IPS-18c (cell line): ENCODE results near the gene UBL4A.

Experiments
- H3K4me3 ChIP-seq: 2 replicates; pipeline ENCODE4 v1.7.0; 2013; ENCODE audit warnings: low read depth, mild to moderate bottlenecking, low read length, moderate library complexity; ENCODE audit not compliant: insufficient read depth
- H3K9me3 ChIP-seq: one replicate; pipeline ENCODE4 v1.6.1; 2013; ENCODE audit warnings: mild to moderate bottlenecking, low read length, moderate library complexity; ENCODE audit not compliant: control insufficient read depth, insufficient read depth

Gene UBL4A

GRCh38 chrX:154458116-154458953 is 28.1 kb downstream of the UBL4A start, which contains the start of gene PLXNA3:
TSS of gene PLXNA3 (plus strand) at chrX:154458281. CDS start at chrX:154460184, 1,903 bp downstream.
- peak within 1 kb of the TSS; percentile 53 for H3K4me3 ChIP-seq
- H3K9me3 ChIP-seq, result peaks cover 21% of the 10 kb centered on the region

- peaks cover 20% of the 10 kb centered on the region for H3K9me3 ChIP-seq
- peak overlapping the region; percentile 20; the same call in 1 of the 2 replicates for H3K4me3 ChIP-seq
Measured at GRCh38 chrX:154457491-154458115, 28.8 kb downstream of the UBL4A start.

GRCh38 chrX:154452823-154453222 is 33.6 kb downstream of the UBL4A start:
- peaks cover 26% of the 10 kb centered on the region for H3K9me3 ChIP-seq
- no peak overlapping the region for H3K4me3 ChIP-seq

- Histone ChIP-seq H3K4me3 (no peak overlapping the region), H3K9me3 (peaks cover 17% of the 10 kb centered on the region)
Measured at GRCh38 chrX:154450312-154450711, 36.1 kb downstream of the UBL4A start.

- no peak overlapping the region for H3K4me3 ChIP-seq
- peaks cover 12% of the 10 kb centered on the region for H3K9me3 ChIP-seq
Measured at GRCh38 chrX:154449618-154450017, 36.8 kb downstream of the UBL4A start.

- peaks cover 12% of the 10 kb centered on the region for H3K9me3 ChIP-seq
- no peak overlapping the region for H3K4me3 ChIP-seq
Measured at GRCh38 chrX:154448484-154448883, 37.9 kb downstream of the UBL4A start.

- H3K9me3 ChIP-seq, result peaks cover 14% of the 10 kb centered on the region
- no peak overlapping the region for H3K4me3 ChIP-seq
Measured at GRCh38 chrX:154446430-154446829, 40.0 kb downstream of the UBL4A start.

- no peak overlapping the region for H3K4me3 ChIP-seq
- peaks cover 12% of the 10 kb centered on the region for H3K9me3 ChIP-seq
Measured at GRCh38 chrX:154445776-154446175, 40.6 kb downstream of the UBL4A start.

GRCh38 chrX:154444755-154445246 is 41.6 kb downstream of the UBL4A start:
- Histone ChIP-seq H3K4me3 (peak overlapping the region; percentile 55), H3K9me3 (peaks cover 9% of the 10 kb centered on the region)

- Histone ChIP-seq H3K9me3 (peaks cover 9% of the 10 kb centered on the region), H3K4me3 (peak within 1 kb of the TSS; percentile 55)
Measured at GRCh38 chrX:154443992-154444754, 42.2 kb downstream of the UBL4A start, which contains the start of gene FAM50A. TSS of gene FAM50A (plus strand) at chrX:154444141. CDS start at chrX:154444236, 95 bp downstream.

GRCh38 chrX:154443479-154443910 is 42.9 kb downstream of the UBL4A start:
- peaks cover 7% of the 10 kb centered on the region for H3K9me3 ChIP-seq
- peak overlapping the region; percentile 36; the same call in 1 of the 2 replicates for H3K4me3 ChIP-seq

GRCh38 chrX:154441984-154442707 is 44.3 kb downstream of the UBL4A start:
- peaks cover 8% of the 10 kb centered on the region for H3K9me3 ChIP-seq

GRCh38 chrX:154441564-154441963 is 44.9 kb downstream of the UBL4A start:
- no peak overlapping the region for H3K4me3 ChIP-seq
- H3K9me3 ChIP-seq, result peaks cover 8% of the 10 kb centered on the region

More at GRCh38 chrX:154441984-154442707, 44.3 kb downstream of the UBL4A start:
- no peak overlapping the region; the same call in 1 of the 2 replicates for H3K4me3 ChIP-seq

- Histone ChIP-seq H3K4me3 (no peak overlapping the region), H3K9me3 (peaks cover 8% of the 10 kb centered on the region)
Measured at GRCh38 chrX:154440623-154441357, 45.6 kb downstream of the UBL4A start.

GRCh38 chrX:154439841-154440240 is 46.6 kb downstream of the UBL4A start:
- Histone ChIP-seq H3K9me3 (peaks cover 8% of the 10 kb centered on the region), H3K4me3 (no peak overlapping the region)
